ENCODE results near the gene SEC11C. TPM values are rescaled to one million over a fixed set of nuclear protein-coding genes. Genes with fewer than 3 reads are reported as not detected.

SEC11C gene
- total and polyA plus RNA-seq, 2 experiments from 2014 or later: 103 to 230 TPM

GRCh38 chr18:59149416-59149815 is 9.7 kb downstream of the SEC11C start:
- Histone ChIP-seq H3K9me3 (ENCODE audit: low read depth) (no peaks in the 10 kb centered on the region), H3K4me1 (ENCODE audit: insufficient read depth) (no peaks in the 10 kb centered on the region), H3K4me3 (no peak overlapping the region), H3K27me3 (no peaks in the 10 kb centered on the region), H2AFZ (no peak overlapping the region), H3K79me2 (peaks cover 20% of the 10 kb centered on the region), H3K9me2 (replicated peaks; ENCODE audit: insufficient read depth) (no peaks in the 10 kb centered on the region), H3K27ac (no peak overlapping the region), H4K20me1 (ENCODE audit: insufficient read depth, poor library complexity, severe bottlenecking) (no peaks in the 10 kb centered on the region), H3K4me2 (no peak overlapping the region), H3K36me3 (replicated peaks; ENCODE audit: insufficient read depth, low read depth) (no peaks in the 10 kb centered on the region)
- WGBS (ENCODE audit: low lambda C conversion rate, missing lambda C conversion rate): 99% methylated on average over 8 of the region's 8 CpGs
- no peak for TF ChIP-seq EZH2 (IDR thresholded peaks at IDR 0.05; ENCODE audit: borderline replicate concordance)
- no peak for TF ChIP-seq EZH2phosphoT487 (IDR thresholded peaks at IDR 0.05; ENCODE audit: low read depth, severe bottlenecking, unreplicated experiment)
- TF ChIP-seq CTCF (IDR thresholded peaks at IDR 0.05; ENCODE audit: poor library complexity): no peak
- DNase-seq (ENCODE audit: low spot score): no peak

DNA sequence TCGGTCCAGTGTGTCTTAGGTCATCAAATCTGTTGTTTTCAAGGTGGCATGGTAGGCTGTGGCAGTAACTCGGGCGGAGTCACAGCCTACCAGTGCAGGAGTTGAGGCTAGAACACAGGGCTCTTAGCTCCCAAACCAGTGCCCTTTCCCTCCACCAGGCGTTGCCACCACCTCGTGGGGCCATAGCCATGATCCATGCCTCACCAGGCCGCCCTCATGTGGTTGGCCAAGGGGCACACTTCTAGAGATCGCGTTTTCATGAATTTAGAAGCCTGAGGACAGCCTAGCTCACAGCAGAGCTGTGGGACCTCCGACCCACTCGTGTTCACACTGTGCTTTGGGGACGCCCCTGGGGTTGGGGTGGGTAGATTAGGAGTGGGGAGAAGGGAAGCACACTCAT is 10.6 kb downstream of the SEC11C start:
- H3K4me2 ChIP-seq: no peak overlapping the region
- WGBS (ENCODE audit: low lambda C conversion rate, missing lambda C conversion rate): 95% methylated on average over 11 of the region's 11 CpGs
- H2AFZ ChIP-seq: no peak overlapping the region

GRCh38 chr18:59155153-59155552 is 15.5 kb downstream of the SEC11C start:
- 85% methylated on average over 2 of the region's 2 CpGs for WGBS (ENCODE audit: low lambda C conversion rate, missing lambda C conversion rate)
- H3K9me2 ChIP-seq (replicated peaks; ENCODE audit: insufficient read depth): no peaks in the 10 kb centered on the region
- no peak for DNase-seq (ENCODE audit: low spot score)
- no peak overlapping the region for H2AFZ ChIP-seq
- no peaks in the 10 kb centered on the region for H3K27me3 ChIP-seq
- H3K4me2 ChIP-seq: no peak overlapping the region
- H3K79me2 ChIP-seq: no peaks in the 10 kb centered on the region
- no peaks in the 10 kb centered on the region for H3K36me3 ChIP-seq (replicated peaks; ENCODE audit: insufficient read depth, low read depth)
- TF ChIP-seq EZH2phosphoT487 (IDR thresholded peaks at IDR 0.05; ENCODE audit: low read depth, severe bottlenecking, unreplicated experiment): no peak
- H3K4me1 ChIP-seq (ENCODE audit: insufficient read depth): no peaks in the 10 kb centered on the region
- no peaks in the 10 kb centered on the region for H4K20me1 ChIP-seq (ENCODE audit: insufficient read depth, poor library complexity, severe bottlenecking)
- no peaks in the 10 kb centered on the region for H3K9me3 ChIP-seq (ENCODE audit: low read depth)
- no peak overlapping the region for H3K4me3 ChIP-seq
- no peak overlapping the region for H3K27ac ChIP-seq

More for the DNA sequence above, 10.6 kb downstream of the SEC11C start:
- no peaks in the 10 kb centered on the region for H3K27me3 ChIP-seq
- no peaks in the 10 kb centered on the region for H3K9me3 ChIP-seq (ENCODE audit: low read depth)
- H3K79me2 ChIP-seq: peaks cover 11% of the 10 kb centered on the region
- H3K4me1 ChIP-seq (ENCODE audit: insufficient read depth): no peaks in the 10 kb centered on the region
- H3K36me3 ChIP-seq (replicated peaks; ENCODE audit: insufficient read depth, low read depth): no peaks in the 10 kb centered on the region
- H4K20me1 ChIP-seq (ENCODE audit: insufficient read depth, poor library complexity, severe bottlenecking): no peaks in the 10 kb centered on the region
- no peak overlapping the region for H3K27ac ChIP-seq
- DNase-seq (ENCODE audit: low spot score): no peak
- TF ChIP-seq CTCF (IDR thresholded peaks at IDR 0.05; ENCODE audit: poor library complexity) (no peak), EZH2phosphoT487 (IDR thresholded peaks at IDR 0.05; ENCODE audit: low read depth, severe bottlenecking, unreplicated experiment) (no peak), EZH2 (IDR thresholded peaks at IDR 0.05; ENCODE audit: borderline replicate concordance) (no peak)
- H3K4me3 ChIP-seq: no peak overlapping the region
- H3K9me2 ChIP-seq (replicated peaks; ENCODE audit: insufficient read depth): no peaks in the 10 kb centered on the region

DNA sequence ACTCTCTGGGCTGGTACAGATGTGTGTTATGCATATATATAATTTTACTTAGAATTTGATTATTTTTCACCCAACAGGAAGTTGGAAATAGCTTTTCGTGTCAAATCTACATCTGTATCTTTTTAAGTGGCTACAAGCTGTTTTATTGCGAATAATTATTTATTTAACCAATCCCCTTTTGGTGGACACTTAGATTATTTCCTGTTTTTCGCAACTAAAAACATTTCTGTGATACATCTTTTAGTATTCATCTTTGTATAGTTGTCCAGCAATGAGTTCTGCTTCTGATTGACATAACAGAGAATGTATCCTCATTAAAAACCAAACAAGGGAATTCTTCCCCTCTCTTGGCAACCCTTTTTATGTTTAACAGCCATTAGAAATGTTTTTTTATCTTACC is 16.6 kb downstream of the SEC11C start:
- Histone ChIP-seq H3K9me3 (ENCODE audit: low read depth) (no peaks in the 10 kb centered on the region), H3K27me3 (no peaks in the 10 kb centered on the region), H3K4me2 (no peak overlapping the region), H3K36me3 (replicated peaks; ENCODE audit: insufficient read depth, low read depth) (no peaks in the 10 kb centered on the region), H3K27ac (no peak overlapping the region), H2AFZ (no peak overlapping the region), H3K4me3 (no peak overlapping the region), H4K20me1 (ENCODE audit: insufficient read depth, poor library complexity, severe bottlenecking) (no peaks in the 10 kb centered on the region), H3K9me2 (replicated peaks; ENCODE audit: insufficient read depth) (no peaks in the 10 kb centered on the region), H3K79me2 (no peaks in the 10 kb centered on the region), H3K4me1 (ENCODE audit: insufficient read depth) (no peaks in the 10 kb centered on the region)
- 98% methylated on average over 3 of the region's 3 CpGs for WGBS (ENCODE audit: low lambda C conversion rate, missing lambda C conversion rate)
- no peak for TF ChIP-seq CTCF (IDR thresholded peaks at IDR 0.05; ENCODE audit: poor library complexity)
- no peak for TF ChIP-seq EZH2 (IDR thresholded peaks at IDR 0.05; ENCODE audit: borderline replicate concordance)
- no peak for TF ChIP-seq EZH2phosphoT487 (IDR thresholded peaks at IDR 0.05; ENCODE audit: low read depth, severe bottlenecking, unreplicated experiment)
- DNase-seq (ENCODE audit: low spot score): no peak
